ENCODE results near the gene PRR12. TPM values are rescaled to one million over a fixed set of nuclear protein-coding genes. Genes with fewer than 3 reads are reported as not detected.

Gene PRR12
- total RNA-seq, 1 donor from 2014 or later: 42.1 TPM

DNA sequence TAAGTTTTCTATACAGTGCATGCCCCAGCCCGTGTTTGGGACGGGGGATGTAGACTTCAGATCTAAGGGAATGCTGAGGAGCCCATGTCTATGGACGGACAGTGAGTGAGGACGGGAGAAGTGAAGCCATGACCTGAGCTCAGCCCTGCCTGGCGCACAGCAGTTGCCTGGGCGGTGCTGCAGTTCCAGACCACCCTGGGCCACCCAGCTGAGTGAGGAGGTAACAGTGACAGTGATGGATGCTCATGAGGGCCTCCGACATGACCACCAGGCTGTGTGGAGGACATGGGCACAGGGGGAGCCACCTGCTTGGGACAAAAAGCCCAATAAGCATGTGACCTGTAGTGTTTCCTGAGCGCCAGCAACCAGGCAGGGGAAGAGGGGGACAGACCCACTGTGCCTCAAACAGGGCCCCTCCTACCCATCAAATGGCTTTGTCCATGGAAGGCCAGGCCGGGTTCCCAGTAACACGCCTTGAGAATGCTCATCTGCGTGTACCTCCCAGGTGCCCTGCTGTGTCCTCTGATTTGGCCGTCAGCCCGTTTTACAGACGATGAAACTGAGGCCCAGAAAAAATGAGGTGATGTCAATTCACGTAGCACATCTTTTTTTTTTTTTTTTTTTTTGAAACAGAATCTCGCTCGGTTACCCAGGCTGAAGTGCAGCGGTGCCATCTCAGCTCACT is 33.2 kb upstream of the PRR12 start:
- no peaks in the 10 kb centered on the region for H3K9me3 Mint-ChIP-seq
- peaks cover 35% of the 10 kb centered on the region for H3K4me1 Mint-ChIP-seq
- H3K4me3 Mint-ChIP-seq: no peak overlapping the region
- ChIA-PET CTCF (interaction anchor here (1.0 to 1.9 kb wide), 2 partner anchors 8 to 13 kb away, joined by 3 to 7 read pairs; no protein-coding TSS in a partner anchor), POLR2A (interaction anchor here (0.6 kb wide), 1 partner anchor 22 kb away, joined by 3 read pairs; no protein-coding TSS in a partner anchor)
- ATAC-seq (ENCODE audit: low read depth) (no peak), DNase-seq (no peak)
- no peaks in the 10 kb centered on the region for H3K27me3 Mint-ChIP-seq
- intact Hi-C loops (cut with micrococcal nuclease): no loop called here
- H3K36me3 Mint-ChIP-seq (ENCODE audit: low read depth): peaks cover 58% of the 10 kb centered on the region
- H3K27ac Mint-ChIP-seq: no peak overlapping the region
- TF ChIP-seq, protein P1, sequence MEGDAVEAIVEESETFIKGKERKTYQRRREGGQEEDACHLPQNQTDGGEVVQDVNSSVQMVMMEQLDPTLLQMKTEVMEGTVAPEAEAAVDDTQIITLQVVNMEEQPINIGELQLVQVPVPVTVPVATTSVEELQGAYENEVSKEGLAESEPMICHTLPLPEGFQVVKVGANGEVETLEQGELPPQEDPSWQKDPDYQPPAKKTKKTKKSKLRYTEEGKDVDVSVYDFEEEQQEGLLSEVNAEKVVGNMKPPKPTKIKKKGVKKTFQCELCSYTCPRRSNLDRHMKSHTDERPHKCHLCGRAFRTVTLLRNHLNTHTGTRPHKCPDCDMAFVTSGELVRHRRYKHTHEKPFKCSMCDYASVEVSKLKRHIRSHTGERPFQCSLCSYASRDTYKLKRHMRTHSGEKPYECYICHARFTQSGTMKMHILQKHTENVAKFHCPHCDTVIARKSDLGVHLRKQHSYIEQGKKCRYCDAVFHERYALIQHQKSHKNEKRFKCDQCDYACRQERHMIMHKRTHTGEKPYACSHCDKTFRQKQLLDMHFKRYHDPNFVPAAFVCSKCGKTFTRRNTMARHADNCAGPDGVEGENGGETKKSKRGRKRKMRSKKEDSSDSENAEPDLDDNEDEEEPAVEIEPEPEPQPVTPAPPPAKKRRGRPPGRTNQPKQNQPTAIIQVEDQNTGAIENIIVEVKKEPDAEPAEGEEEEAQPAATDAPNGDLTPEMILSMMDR (IDR thresholded peaks at IDR 0.05): no peak

DNA sequence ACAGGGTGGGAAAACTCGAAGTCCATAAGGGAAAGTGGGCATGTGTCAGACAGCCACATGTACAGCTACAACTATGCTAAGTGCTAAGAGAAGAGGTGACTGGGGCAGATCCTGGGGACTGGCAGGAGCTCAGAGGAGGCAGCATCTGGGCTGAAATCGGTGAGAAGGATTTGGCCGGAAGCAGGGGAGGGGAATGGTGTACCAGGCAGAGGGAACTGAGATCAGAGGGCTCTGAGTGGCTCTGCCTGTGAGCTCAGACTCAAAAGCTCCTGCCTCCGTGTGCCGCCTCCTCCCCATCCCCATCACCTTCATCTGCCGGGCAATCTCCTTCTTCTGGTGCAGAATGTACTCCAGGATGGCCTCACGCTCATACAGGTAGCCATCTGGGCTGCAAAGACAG is 32.4 kb upstream of the PRR12 start:
- Mint-ChIP-seq H3K9me3 (no peaks in the 10 kb centered on the region), H3K4me1 (peaks cover 35% of the 10 kb centered on the region), H3K27me3 (no peaks in the 10 kb centered on the region), H3K4me3 (no peak overlapping the region), H3K36me3 (ENCODE audit: low read depth) (peaks cover 58% of the 10 kb centered on the region), H3K27ac (no peak overlapping the region)
- TF ChIP-seq, protein P1 (IDR thresholded peaks at IDR 0.05): no peak
- ATAC-seq (ENCODE audit: low read depth) (no peak), DNase-seq (no peak)
- ChIA-PET POLR2A (interaction anchor here (0.5 to 2.3 kb wide), 4 partner anchors 21 to 63 kb away, joined by 3 to 11 read pairs (median 6); partner anchors contain the start of gene RPS11), CTCF (interaction anchor here (1.1 to 1.9 kb wide), 2 partner anchors 12 kb away, joined by 3 to 7 read pairs; no protein-coding TSS in a partner anchor)
- intact Hi-C loops (cut with micrococcal nuclease): no loop called here

DNA sequence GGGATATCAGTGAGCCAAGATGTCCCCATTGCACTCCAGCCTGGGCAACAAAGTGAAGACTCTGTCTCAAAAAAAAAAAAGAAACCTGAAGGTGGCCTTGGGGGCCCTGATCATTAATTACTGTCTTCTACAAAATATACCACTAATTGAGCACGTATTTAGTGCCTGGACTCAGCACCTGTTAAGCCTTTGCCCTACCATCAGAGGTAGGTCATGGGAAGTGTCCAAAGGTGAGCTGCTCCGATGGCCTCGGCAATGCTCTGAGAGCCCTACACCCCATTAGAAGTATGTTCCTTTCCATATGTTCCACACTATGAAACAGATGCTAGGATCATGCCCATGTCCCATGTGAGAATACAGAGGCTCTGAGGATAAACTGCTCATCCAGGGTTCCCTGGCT is 31.5 kb upstream of the PRR12 start:
- Mint-ChIP-seq H3K4me3 (no peak overlapping the region), H3K27me3 (no peaks in the 10 kb centered on the region), H3K36me3 (ENCODE audit: low read depth) (peaks cover 52% of the 10 kb centered on the region), H3K4me1 (peaks cover 36% of the 10 kb centered on the region), H3K9me3 (no peaks in the 10 kb centered on the region), H3K27ac (no peak overlapping the region)
- DNase-seq (no peak), ATAC-seq (ENCODE audit: low read depth) (no peak)
- CTCF ChIA-PET: interaction anchor here (1.0 to 2.5 kb wide), 3 partner anchors 11 to 56 kb away, joined by 3 to 11 read pairs (median 7); no protein-coding TSS in a partner anchor
- POLR2A ChIA-PET: interaction anchor here (0.6 to 2.3 kb wide), 3 partner anchors 52 to 63 kb away, joined by 3 to 7 read pairs (median 6); partner anchors contain the start of gene RPS11
- TF ChIP-seq, protein P1 (IDR thresholded peaks at IDR 0.05): no peak
- intact Hi-C loops (cut with micrococcal nuclease): no loop called here

DNA sequence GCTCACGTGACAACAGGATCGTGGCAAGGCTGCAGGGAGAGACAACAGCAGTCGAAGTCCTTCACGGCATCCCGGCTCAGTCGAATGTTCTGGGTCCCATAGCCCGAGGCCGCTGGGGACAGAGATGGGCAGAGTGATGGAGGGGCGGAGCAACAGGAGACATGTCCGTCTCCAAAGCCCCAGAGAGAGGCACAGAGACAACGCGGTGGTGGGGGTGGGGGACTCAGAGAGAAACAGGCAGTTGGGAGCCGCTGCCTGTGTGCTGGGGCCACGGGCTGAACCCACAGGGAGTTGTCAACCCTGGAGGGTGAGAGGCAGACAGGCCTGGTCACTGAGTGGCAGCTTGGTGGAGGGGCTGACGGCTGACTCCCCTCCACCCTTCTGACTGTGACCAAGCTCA is 31.1 kb upstream of the PRR12 start:
- Mint-ChIP-seq H3K36me3 (ENCODE audit: low read depth) (peaks cover 47% of the 10 kb centered on the region), H3K27me3 (no peaks in the 10 kb centered on the region), H3K27ac (no peak overlapping the region), H3K4me1 (peaks cover 37% of the 10 kb centered on the region), H3K4me3 (no peak overlapping the region), H3K9me3 (no peaks in the 10 kb centered on the region)
- TF ChIP-seq, protein P1 (IDR thresholded peaks at IDR 0.05): no peak
- intact Hi-C loops (cut with micrococcal nuclease): no loop called here
- ChIA-PET CTCF (interaction anchor here (1.0 to 2.5 kb wide), 4 partner anchors 10 to 65 kb away, joined by 3 to 11 read pairs (median 5); no protein-coding TSS in a partner anchor), POLR2A (interaction anchor here (2.0 to 2.3 kb wide), 2 partner anchors 55 to 64 kb away, joined by 6 to 7 read pairs; partner anchors contain the start of gene RPS11)
- ATAC-seq (ENCODE audit: low read depth) (no peak), DNase-seq (no peak)

DNA sequence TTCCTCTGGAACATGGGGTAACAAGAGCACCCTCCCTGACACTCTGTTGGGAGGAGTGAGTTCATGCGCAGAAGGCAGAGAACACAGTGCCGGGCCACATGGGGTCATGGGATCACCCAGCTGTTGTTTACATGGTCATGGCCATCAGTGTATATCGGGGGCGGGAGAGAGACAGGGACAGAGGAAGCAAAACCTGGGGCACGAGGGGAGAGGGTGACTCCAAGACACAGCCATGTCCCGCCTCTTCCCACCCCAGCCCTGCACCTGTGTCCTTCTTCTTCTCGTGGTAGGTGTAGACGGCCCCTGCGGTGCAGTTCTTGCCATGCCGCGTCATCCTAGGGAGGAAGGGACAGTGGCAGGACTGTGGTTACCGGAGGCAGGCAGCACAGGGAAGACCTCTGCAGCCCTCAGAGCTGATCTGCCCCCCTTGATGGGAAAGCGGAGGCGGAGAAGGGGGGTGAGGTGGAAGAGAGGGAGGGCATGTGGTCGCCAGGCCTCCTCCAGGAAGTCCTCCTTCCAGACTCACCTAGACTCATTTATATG is 30.6 kb upstream of the PRR12 start:
- H3K27ac Mint-ChIP-seq: peak overlapping the region; percentile 41
- TF ChIP-seq, protein P1 (IDR thresholded peaks at IDR 0.05): no peak
- POLR2A ChIA-PET: interaction anchor here (2.0 to 2.3 kb wide), 2 partner anchors 56 to 64 kb away, joined by 6 to 7 read pairs; partner anchors contain the start of gene RPS11
- peaks cover 47% of the 10 kb centered on the region for H3K36me3 Mint-ChIP-seq (ENCODE audit: low read depth)
- H3K27me3 Mint-ChIP-seq: no peaks in the 10 kb centered on the region
- peaks cover 40% of the 10 kb centered on the region for H3K4me1 Mint-ChIP-seq
- intact Hi-C loops (cut with micrococcal nuclease): no loop called here
- peak; percentile 57 for ATAC-seq (ENCODE audit: low read depth)
- no peak overlapping the region for H3K4me3 Mint-ChIP-seq
- CTCF ChIA-PET: interaction anchor here (0.8 to 2.5 kb wide), 3 partner anchors 10 to 65 kb away, joined by 3 to 11 read pairs (median 6); no protein-coding TSS in a partner anchor
- no peak for DNase-seq
- no peaks in the 10 kb centered on the region for H3K9me3 Mint-ChIP-seq

Measured in activated B cell treated with CpG ODN at 0.5 μM for 24 hours (primary cell).